Measurements from ENCODE around the gene PDE8B. TPM values are rescaled to one million over a fixed set of nuclear protein-coding genes. Genes with fewer than 3 reads are reported as not detected.

The PDE8B gene
- total RNA-seq, 1 experiment from 2014 or later = 0.17 TPM

DNA sequence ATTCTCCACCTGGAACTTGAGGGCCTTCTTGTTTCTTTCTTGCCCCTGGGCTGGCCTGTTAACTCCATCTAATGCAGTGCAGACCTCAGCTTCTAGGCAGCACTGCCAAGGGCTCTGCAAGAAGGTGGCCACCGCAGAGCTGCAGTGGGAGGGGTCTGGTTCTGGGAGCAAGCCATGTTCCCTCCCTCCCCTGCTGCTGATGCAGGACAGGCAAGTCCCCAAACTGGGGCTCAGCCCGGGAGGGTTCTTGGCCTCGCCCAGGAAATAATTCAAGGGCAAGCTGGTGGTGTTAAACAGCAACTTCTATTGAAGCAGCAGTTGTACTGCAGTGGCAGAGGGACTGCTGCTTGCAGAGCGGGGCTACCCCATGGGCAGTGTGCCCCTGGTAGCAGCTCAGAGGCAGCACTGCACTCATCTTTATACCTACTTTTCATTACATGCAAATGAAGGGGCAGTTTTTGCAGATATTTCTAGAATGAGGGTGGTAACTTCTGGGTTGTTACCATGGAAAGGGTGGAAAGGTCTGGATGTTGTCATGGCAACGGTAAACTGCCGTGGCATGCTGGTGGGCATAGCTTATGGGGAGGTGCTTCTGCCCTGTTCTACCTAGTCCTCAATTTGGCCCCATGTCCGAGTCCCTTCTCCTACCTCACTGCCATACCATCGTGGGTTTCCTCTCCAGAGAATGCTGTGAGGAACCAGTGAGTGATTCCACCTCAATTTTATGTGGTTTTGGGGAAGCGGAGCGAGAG is 199.6 kb downstream of the PDE8B start:
- Histone ChIP-seq H3K27ac (ENCODE audit: low read depth, low read length) (no peak overlapping the region), H2AFZ (ENCODE audit: low read depth, low read length, poor library complexity, severe bottlenecking) (no peak overlapping the region), H3K9me2 (ENCODE audit: insufficient read depth) (no peaks in the 10 kb centered on the region), H3K9me3 (ENCODE audit: control insufficient read depth in 1 of 2, insufficient read depth in 1 of 2, low read depth in 1 of 2, low read length in 2 of 2) (no peaks in the 10 kb centered on the region), H4K20me1 (ENCODE audit: insufficient read depth) (no peaks in the 10 kb centered on the region), H3K4me2 (ENCODE audit: low read length) (no peak overlapping the region), H3K9ac (ENCODE audit: low read length) (no peak overlapping the region), H3K36me3 (ENCODE audit: control insufficient read depth in 1 of 2, insufficient read depth in 2 of 2, low read length in 2 of 2) (no peaks in the 10 kb centered on the region), H3K27me3 (ENCODE audit: insufficient read depth, low read length) (no peaks in the 10 kb centered on the region), H3K79me2 (ENCODE audit: insufficient read depth, low read length) (no peaks in the 10 kb centered on the region), H3K4me1 (ENCODE audit: control insufficient read depth in 1 of 2, insufficient read depth in 2 of 2, low read length in 2 of 2) (no peaks in the 10 kb centered on the region), H3K4me3 (replicated peaks in 1 of 2; ENCODE audit: low read depth in 1 of 2, low read length in 2 of 2) (no peak overlapping the region)
- TF ChIP-seq YY1 (IDR thresholded peaks at IDR 0.05; ENCODE audit: extremely low read depth, insufficient replicate concordance, low read depth, low read length) = no peak
- TF ChIP-seq TCF7L2 (IDR thresholded peaks at IDR 0.05; ENCODE audit: borderline replicate concordance, extremely low read depth, insufficient read depth, insufficient read length) = no peak
- no peak for TF ChIP-seq ZFX (IDR thresholded peaks at IDR 0.05)
- TF ChIP-seq, protein P1, sequence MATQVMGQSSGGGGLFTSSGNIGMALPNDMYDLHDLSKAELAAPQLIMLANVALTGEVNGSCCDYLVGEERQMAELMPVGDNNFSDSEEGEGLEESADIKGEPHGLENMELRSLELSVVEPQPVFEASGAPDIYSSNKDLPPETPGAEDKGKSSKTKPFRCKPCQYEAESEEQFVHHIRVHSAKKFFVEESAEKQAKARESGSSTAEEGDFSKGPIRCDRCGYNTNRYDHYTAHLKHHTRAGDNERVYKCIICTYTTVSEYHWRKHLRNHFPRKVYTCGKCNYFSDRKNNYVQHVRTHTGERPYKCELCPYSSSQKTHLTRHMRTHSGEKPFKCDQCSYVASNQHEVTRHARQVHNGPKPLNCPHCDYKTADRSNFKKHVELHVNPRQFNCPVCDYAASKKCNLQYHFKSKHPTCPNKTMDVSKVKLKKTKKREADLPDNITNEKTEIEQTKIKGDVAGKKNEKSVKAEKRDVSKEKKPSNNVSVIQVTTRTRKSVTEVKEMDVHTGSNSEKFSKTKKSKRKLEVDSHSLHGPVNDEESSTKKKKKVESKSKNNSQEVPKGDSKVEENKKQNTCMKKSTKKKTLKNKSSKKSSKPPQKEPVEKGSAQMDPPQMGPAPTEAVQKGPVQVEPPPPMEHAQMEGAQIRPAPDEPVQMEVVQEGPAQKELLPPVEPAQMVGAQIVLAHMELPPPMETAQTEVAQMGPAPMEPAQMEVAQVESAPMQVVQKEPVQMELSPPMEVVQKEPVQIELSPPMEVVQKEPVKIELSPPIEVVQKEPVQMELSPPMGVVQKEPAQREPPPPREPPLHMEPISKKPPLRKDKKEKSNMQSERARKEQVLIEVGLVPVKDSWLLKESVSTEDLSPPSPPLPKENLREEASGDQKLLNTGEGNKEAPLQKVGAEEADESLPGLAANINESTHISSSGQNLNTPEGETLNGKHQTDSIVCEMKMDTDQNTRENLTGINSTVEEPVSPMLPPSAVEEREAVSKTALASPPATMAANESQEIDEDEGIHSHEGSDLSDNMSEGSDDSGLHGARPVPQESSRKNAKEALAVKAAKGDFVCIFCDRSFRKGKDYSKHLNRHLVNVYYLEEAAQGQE (IDR thresholded peaks at IDR 0.05; ENCODE audit: low read depth) = no peak
- no peak for TF ChIP-seq RAD21 (IDR thresholded peaks at IDR 0.05; ENCODE audit: low read depth)
- TF ChIP-seq CBX3 (IDR thresholded peaks at IDR 0.05; ENCODE audit: low read depth) = no peak
- no peak for TF ChIP-seq EGR1 (IDR thresholded peaks at IDR 0.05; ENCODE audit: low read depth)
- TF ChIP-seq, protein P2, sequence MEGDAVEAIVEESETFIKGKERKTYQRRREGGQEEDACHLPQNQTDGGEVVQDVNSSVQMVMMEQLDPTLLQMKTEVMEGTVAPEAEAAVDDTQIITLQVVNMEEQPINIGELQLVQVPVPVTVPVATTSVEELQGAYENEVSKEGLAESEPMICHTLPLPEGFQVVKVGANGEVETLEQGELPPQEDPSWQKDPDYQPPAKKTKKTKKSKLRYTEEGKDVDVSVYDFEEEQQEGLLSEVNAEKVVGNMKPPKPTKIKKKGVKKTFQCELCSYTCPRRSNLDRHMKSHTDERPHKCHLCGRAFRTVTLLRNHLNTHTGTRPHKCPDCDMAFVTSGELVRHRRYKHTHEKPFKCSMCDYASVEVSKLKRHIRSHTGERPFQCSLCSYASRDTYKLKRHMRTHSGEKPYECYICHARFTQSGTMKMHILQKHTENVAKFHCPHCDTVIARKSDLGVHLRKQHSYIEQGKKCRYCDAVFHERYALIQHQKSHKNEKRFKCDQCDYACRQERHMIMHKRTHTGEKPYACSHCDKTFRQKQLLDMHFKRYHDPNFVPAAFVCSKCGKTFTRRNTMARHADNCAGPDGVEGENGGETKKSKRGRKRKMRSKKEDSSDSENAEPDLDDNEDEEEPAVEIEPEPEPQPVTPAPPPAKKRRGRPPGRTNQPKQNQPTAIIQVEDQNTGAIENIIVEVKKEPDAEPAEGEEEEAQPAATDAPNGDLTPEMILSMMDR (IDR thresholded peaks at IDR 0.05 in 2 of 3, conservative IDR thresholded peaks at IDR 0.05 in 1 of 3; ENCODE audit: borderline replicate concordance in 1 of 3, insufficient read depth in 1 of 3, low read depth in 2 of 3, low read length in 2 of 3) = no peak
- TF ChIP-seq, protein P3, sequence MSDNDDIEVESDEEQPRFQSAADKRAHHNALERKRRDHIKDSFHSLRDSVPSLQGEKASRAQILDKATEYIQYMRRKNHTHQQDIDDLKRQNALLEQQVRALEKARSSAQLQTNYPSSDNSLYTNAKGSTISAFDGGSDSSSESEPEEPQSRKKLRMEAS (IDR thresholded peaks at IDR 0.05) = no peak
- no peak for TF ChIP-seq ELF1 (IDR thresholded peaks at IDR 0.05; ENCODE audit: borderline replicate concordance, low read depth)
- TF ChIP-seq SRF (IDR thresholded peaks at IDR 0.05; ENCODE audit: low read depth) = no peak
- ChIA-PET CTCF (no interaction called here), POLR2A (no interaction called here), RAD21 (ENCODE audit: low non-redundant PET in 1 of 2, low total read pairs in 2 of 2, uncharacterized antibody in 2 of 2, unreplicated experiment in 2 of 2) (no interaction called here)
- ATAC-seq (no peak), DNase-seq (ENCODE audit: low read depth, low spot score) (no peak)
- intact Hi-C loops (cut with micrococcal nuclease) = no loop called here
- no TSS peak for BruUV-seq (replicated peaks)

Data from HCT116 (cell line).